ENCODE data around the gene C1S. TPM values are rescaled to one million over a fixed set of nuclear protein-coding genes. Genes with fewer than 3 reads are reported as not detected.
"Not testable (repeated sequence)": the region's sequence is repeated elsewhere in the genome, so short reads cannot be mapped to it uniquely, and the experiment has no call there.

The C1S gene
- total RNA-seq, 6 experiments from 2014 or later: 993 to 2,993 (median 1,796) TPM

DNA sequence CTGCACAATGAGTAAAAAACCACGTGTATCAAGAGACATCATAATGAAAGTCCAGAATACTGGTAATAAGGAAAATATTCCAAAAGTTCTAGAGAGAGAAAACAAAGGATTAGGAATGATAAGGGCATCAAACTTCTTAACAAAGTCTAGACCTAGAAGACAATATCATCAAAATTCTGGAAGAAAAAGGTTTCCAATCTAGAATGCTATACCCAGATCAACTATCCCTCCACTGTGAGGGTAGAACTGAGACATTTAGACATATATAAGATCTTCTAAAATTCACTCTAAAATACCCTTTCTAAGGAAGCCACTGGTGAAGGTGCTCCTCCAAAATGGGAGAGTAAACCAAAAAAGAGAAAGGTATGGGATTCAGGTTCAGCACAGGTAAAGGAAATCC is 45.6 kb downstream of the C1S start:
- WGBS (ENCODE audit: insufficient coverage, low coverage, low lambda C conversion rate, missing lambda C conversion rate): 71% methylated on average over 1 of the region's 1 CpG
- no peak for ATAC-seq
- peak overlapping the region in 1 of 3 donors; percentile 74 for H3K4me3 ChIP-seq
- peaks cover 0 to 37% (median 14%) of the 10 kb centered on the region in 4 donors for H3K4me1 ChIP-seq
- H3K27me3 ChIP-seq: no peaks in the 10 kb centered on the region
- H3K36me3 ChIP-seq: peaks cover 0 to 30% (median 0%) of the 10 kb centered on the region in 4 donors
- H3K9me3 ChIP-seq: no peaks in the 10 kb centered on the region
- no peak for DNase-seq
- H3K27ac ChIP-seq: peak overlapping the region in 1 of 3 donors; percentile 88
- TF ChIP-seq, protein P1, sequence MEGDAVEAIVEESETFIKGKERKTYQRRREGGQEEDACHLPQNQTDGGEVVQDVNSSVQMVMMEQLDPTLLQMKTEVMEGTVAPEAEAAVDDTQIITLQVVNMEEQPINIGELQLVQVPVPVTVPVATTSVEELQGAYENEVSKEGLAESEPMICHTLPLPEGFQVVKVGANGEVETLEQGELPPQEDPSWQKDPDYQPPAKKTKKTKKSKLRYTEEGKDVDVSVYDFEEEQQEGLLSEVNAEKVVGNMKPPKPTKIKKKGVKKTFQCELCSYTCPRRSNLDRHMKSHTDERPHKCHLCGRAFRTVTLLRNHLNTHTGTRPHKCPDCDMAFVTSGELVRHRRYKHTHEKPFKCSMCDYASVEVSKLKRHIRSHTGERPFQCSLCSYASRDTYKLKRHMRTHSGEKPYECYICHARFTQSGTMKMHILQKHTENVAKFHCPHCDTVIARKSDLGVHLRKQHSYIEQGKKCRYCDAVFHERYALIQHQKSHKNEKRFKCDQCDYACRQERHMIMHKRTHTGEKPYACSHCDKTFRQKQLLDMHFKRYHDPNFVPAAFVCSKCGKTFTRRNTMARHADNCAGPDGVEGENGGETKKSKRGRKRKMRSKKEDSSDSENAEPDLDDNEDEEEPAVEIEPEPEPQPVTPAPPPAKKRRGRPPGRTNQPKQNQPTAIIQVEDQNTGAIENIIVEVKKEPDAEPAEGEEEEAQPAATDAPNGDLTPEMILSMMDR (IDR thresholded peaks at IDR 0.05): no peak
- no peak for TF ChIP-seq POLR2A (IDR thresholded peaks at IDR 0.05)
- intact Hi-C loops (cut with DNase I): no loop called here

DNA sequence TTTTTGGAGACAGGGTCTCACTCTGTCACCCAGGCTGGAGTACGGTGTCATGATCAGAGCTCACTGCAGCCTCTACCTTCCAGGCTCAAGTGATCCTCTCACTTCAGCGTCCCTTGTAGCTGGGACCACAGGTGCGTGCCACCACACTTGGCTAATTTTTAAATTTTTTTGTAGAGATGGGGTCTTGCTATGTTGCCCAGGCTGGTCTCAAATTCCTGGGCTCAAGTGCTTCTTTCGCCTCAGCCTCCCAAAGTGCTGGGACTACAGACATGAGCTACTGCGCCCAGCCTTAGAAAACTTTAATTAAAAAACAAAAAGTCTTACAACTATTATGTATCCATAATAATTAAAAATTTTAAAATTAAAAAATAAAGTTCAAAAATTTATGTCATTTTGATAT is 46.7 kb downstream of the C1S start:
- H3K27ac ChIP-seq: peak overlapping the region in 2 of 3 donors; percentile 88 to 89
- WGBS (ENCODE audit: insufficient coverage, low coverage, low lambda C conversion rate, missing lambda C conversion rate): 100% methylated on average over 3 of the region's 5 CpGs
- H3K27me3 ChIP-seq; DNase-seq; H3K9me3 ChIP-seq; intact Hi-C loops (cut with DNase I); ATAC-seq: not testable (repeated sequence)
- H3K4me1 ChIP-seq: peaks cover 0 to 44% (median 19%) of the 10 kb centered on the region in 4 donors
- peak overlapping the region; percentile 69 to 89 (median 74) for H3K4me3 ChIP-seq
- peaks cover 0 to 25% (median 0%) of the 10 kb centered on the region in 4 donors for H3K36me3 ChIP-seq

DNA sequence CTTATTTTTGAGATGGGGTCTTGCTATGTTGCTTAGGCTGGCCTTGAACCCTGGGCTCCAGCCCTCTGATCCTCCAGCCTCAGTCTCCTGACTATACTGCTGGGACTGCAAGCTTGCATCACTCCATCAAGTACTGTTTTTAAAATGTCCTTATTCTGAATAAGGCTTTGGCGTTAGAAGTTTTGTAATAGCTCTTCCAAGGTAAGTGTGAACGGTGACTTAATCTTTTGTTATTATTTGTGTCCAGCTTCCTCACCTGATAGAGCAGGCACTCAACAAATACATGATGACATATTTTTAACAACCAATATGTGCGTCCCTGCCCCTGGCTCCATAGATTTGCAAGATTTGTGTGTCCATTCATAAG is 47.1 kb downstream of the C1S start:
- ATAC-seq: peak in 3 of 4 donors; percentile 0 to 37 (median 1)
- peak overlapping the region; percentile 69 to 89 (median 74) for H3K4me3 ChIP-seq
- intact Hi-C loops (cut with DNase I): no loop called here

DNA sequence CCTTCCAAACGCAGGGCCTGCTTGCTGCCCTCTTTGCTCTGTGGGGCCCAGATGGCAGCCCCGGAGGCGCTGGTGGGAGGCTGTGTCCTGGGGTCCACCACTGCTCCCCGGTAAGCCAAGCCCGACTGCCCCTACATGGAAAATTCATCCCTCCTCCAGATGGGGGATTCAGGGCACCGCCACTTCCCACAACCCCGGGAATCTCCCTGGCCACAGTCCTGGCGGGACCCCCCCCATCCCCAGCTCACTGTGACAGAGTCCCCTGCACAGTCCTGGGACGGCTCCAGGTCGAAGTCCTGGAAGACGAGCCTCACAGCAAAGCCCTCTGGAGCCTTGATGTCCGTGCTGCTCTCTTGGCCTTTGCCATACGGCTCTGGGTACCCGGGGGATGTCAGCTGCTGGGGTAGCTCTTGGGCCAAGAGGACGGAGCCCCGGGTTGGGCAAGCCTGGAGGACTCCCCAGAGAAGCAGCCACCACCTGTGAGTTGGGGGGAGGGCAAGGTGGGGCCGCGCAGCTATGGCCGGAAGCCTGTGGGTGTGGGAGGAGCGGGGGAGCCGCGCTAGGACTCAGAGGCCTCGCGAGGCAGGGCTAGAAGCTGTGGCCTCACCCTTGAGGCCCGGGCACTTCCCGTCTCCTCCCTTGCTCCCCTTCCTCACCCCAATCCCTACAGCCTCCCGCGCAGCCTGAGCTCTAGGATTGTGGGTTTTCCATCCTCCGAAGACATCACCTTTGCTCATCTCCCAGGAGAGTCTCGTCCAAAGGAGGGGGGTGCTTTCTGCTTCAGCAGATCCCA is 47.7 kb downstream of the C1S start:
- Histone ChIP-seq H3K4me1 (peaks cover 0 to 51% (median 25%) of the 10 kb centered on the region in 4 donors), H3K36me3 (peaks cover 0 to 21% (median 0%) of the 10 kb centered on the region in 4 donors), H3K9me3 (no peaks in the 10 kb centered on the region), H3K4me3 (peak overlapping the region; percentile 69 to 89 (median 74)), H3K27ac (peak overlapping the region; percentile 88 to 91 (median 89)), H3K27me3 (no peaks in the 10 kb centered on the region)
- peak; percentile 84 to 90 (median 84) for DNase-seq
- intact Hi-C loops (cut with DNase I): no loop called here
- ATAC-seq: peak; percentile 75 to 84 (median 82)
- WGBS (ENCODE audit: insufficient coverage, low coverage, low lambda C conversion rate, missing lambda C conversion rate): 4% methylated on average over 12 of the region's 30 CpGs
- TF ChIP-seq POLR2A (IDR thresholded peaks at IDR 0.05): peak; percentile 80
- TF ChIP-seq, protein P1 (IDR thresholded peaks at IDR 0.05): no peak

More for the DNA sequence above, 47.1 kb downstream of the C1S start:
- no peaks in the 10 kb centered on the region for H3K27me3 ChIP-seq
- H3K36me3 ChIP-seq: peaks cover 0 to 25% (median 0%) of the 10 kb centered on the region in 4 donors
- H3K27ac ChIP-seq: peak overlapping the region; percentile 88 to 91 (median 89)
- DNase-seq: no peak
- H3K4me1 ChIP-seq: peaks cover 0 to 48% (median 22%) of the 10 kb centered on the region in 4 donors
- 13% methylated on average over 3 of the region's 3 CpGs for WGBS (ENCODE audit: insufficient coverage, low coverage, low lambda C conversion rate, missing lambda C conversion rate)
- no peaks in the 10 kb centered on the region for H3K9me3 ChIP-seq
- no peak for TF ChIP-seq POLR2A (IDR thresholded peaks at IDR 0.05)
- TF ChIP-seq, protein P1 (IDR thresholded peaks at IDR 0.05): no peak
